Measurements from ENCODE around the gene TMEM238L. TPM values are rescaled to one million over a fixed set of nuclear protein-coding genes. Genes with fewer than 3 reads are reported as not detected.

The TMEM238L gene
- total RNA-seq, 4 donors from 2014 or later, result 16.3 to 45.3 (median 25.4) TPM

DNA sequence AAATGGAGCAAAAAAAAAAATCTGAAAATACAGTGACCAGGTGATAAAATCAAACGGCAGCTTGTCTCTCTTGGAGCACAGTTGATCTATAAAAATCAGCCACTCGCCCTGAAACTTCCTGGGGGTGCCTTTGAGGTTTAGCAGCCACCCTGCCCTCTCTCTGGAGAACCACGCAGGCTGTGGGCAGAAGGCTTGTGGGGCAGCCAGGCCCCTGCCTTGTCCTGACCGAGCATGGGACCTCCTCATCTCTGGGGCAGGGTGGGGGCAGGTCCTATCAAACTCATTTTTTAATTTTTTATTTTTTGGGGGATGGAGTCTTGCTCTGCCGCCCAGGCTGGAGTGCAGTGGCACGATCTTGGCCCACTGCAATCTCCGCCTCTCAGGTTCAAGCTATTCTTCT is 5.0 kb downstream of the TMEM238L start:
- H3K4me1 ChIP-seq, result peaks cover 0 to 17% (median 8%) of the 10 kb centered on the region in 4 donors
- peak in 2 of 3 donors; percentile 48 to 52 for DNase-seq
- peak overlapping the region in 1 of 4 donors; percentile 23 for H3K4me3 ChIP-seq
- peak overlapping the region in 3 of 4 donors; percentile 82 to 97 (median 94) for H3K27ac ChIP-seq
- TF ChIP-seq, protein P1, sequence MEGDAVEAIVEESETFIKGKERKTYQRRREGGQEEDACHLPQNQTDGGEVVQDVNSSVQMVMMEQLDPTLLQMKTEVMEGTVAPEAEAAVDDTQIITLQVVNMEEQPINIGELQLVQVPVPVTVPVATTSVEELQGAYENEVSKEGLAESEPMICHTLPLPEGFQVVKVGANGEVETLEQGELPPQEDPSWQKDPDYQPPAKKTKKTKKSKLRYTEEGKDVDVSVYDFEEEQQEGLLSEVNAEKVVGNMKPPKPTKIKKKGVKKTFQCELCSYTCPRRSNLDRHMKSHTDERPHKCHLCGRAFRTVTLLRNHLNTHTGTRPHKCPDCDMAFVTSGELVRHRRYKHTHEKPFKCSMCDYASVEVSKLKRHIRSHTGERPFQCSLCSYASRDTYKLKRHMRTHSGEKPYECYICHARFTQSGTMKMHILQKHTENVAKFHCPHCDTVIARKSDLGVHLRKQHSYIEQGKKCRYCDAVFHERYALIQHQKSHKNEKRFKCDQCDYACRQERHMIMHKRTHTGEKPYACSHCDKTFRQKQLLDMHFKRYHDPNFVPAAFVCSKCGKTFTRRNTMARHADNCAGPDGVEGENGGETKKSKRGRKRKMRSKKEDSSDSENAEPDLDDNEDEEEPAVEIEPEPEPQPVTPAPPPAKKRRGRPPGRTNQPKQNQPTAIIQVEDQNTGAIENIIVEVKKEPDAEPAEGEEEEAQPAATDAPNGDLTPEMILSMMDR (IDR thresholded peaks at IDR 0.05), result no peak
- no peak for TF ChIP-seq POLR2A (IDR thresholded peaks at IDR 0.05)
- no peaks in the 10 kb centered on the region for H3K9me3 ChIP-seq
- no peaks in the 10 kb centered on the region for H3K27me3 ChIP-seq
- peaks cover 0 to 13% (median 3%) of the 10 kb centered on the region in 3 donors for H3K36me3 ChIP-seq

DNA sequence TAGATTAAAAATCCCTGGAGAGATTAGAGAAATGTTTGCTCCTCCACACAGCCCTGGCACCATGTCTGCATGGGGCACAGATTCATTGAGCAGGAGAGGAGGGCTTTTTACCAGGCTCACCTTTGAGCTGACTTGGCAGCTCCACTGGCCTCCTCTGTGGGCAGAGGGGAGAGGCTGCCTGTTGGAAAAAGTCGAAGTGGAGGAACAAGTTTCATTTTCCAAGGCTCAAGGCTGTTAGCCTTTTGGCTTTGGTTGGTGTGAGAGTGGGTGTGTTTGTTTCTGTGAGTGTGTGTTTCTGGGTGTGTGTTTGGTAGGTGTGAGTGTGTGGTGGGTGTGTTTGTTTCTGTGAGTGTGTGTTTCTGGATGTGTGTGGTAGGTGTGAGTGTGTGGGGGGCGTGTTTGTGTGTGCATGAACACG is 5.6 kb downstream of the TMEM238L start:
- peak in 1 of 2 donors; percentile 4 for TF ChIP-seq POLR2A (IDR thresholded peaks at IDR 0.05)
- TF ChIP-seq, protein P1 (IDR thresholded peaks at IDR 0.05), result no peak
- Histone ChIP-seq H3K4me1 (peaks cover 0 to 17% (median 8%) of the 10 kb centered on the region in 4 donors), H3K27me3 (no peaks in the 10 kb centered on the region), H3K36me3 (peaks cover 0 to 13% (median 3%) of the 10 kb centered on the region in 3 donors), H3K9me3 (no peaks in the 10 kb centered on the region), H3K4me3 (peak overlapping the region in 2 of 4 donors; percentile 11 to 43), H3K27ac (peak overlapping the region in 3 of 4 donors; percentile 82 to 97 (median 94))
- peak in 2 of 3 donors; percentile 63 to 67 for DNase-seq

DNA sequence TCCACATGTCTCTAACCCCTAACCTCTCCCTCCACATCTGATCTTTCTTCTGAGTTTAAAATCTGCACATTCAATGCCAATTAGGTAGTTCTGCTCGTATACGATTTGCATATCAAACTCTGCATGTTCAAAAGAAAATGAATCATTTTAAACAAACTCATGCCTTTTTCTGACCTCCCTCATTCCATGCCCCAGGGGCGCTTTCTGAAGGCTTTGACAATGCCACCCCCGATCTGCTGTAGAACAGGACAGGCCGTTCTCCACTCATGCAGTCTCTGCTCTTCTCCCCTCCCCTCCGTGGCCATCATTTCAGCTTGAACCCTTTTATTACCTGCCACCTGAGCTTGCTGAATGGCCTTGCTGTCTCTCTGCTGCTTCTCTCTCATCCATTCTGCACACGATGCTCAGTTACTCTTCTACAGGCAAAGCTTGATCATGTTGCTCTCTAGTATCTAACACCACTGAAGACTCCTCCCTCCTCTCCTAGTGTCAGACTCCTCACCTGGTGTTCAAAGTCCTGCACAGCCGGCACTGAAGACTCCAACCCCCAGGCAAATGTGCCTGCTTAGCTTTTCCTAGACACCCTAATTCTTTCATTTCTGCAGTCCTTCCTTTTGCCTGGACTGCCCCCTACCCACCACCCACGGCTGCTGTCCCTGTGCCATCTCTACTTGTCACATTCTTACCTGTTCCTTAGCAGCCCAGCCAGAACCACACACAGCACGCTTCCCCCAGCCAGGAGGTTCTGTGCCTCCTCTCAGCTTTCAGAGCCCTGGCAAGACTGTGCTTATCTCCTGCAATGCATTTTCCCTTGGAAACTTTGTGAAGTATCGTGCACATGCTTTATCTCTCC is 6.2 kb downstream of the TMEM238L start:
- peaks cover 0 to 13% (median 3%) of the 10 kb centered on the region in 3 donors for H3K36me3 ChIP-seq
- no peaks in the 10 kb centered on the region for H3K27me3 ChIP-seq
- peaks cover 0 to 17% (median 8%) of the 10 kb centered on the region in 4 donors for H3K4me1 ChIP-seq
- DNase-seq, result peak in 2 of 3 donors; percentile 73 to 84
- peak overlapping the region in 3 of 4 donors; percentile 82 to 97 (median 94) for H3K27ac ChIP-seq
- H3K9me3 ChIP-seq, result no peaks in the 10 kb centered on the region
- peak overlapping the region in 2 of 4 donors; percentile 34 to 43 for H3K4me3 ChIP-seq
- peak; percentile 48 to 93 for TF ChIP-seq POLR2A (IDR thresholded peaks at IDR 0.05)
- TF ChIP-seq, protein P1 (IDR thresholded peaks at IDR 0.05), result peak in 1 of 6 experiments; percentile 10

DNA sequence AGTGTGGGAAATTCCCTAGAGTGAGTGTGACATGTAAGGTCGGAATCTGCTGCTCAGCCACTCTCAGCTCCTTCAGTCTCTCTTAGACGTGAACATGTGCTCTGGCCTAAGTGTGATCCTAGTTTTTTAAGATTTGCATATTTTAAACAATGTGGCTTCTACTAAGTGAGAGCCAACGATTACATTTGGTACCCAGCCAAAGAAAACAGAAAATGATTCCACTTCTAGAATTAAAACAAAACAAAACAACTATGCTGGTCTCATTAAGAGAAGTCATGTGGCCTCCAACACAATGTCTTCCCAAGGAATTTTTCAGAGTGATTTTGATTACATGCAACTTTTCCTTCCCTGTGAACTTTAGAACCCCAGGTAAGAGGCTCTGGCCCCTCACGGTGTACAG is 10.1 kb downstream of the TMEM238L start:
- Histone ChIP-seq H3K27ac (no peak overlapping the region), H3K4me3 (no peak overlapping the region), H3K27me3 (no peaks in the 10 kb centered on the region), H3K36me3 (peaks cover 0 to 13% (median 3%) of the 10 kb centered on the region in 3 donors), H3K9me3 (no peaks in the 10 kb centered on the region), H3K4me1 (peaks cover 0 to 24% (median 4%) of the 10 kb centered on the region in 4 donors)
- TF ChIP-seq, protein P1 (IDR thresholded peaks at IDR 0.05), result no peak
- no peak for TF ChIP-seq POLR2A (IDR thresholded peaks at IDR 0.05)
- DNase-seq, result peak in 1 of 3 donors; percentile 10

DNA sequence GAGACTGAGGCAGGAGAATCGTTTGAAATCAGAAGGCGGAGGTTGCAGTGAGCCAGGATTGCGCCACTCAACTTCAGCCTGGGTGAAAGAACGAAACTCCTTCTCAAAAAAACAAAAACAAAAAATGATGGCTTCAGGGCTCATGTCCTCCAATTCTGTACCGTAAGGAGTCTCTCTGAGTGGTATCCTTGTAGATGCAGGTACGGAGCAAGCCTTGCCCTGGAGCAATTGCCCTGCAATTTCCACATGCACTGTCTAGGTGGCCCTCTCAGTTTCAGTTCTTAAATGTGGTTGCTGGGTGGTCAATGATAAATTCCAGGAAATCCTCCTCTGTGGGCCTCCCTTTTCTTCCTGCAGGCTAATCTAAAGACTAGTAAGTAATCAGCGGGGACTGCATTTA is 10.6 kb downstream of the TMEM238L start:
- H3K36me3 ChIP-seq, result peaks cover 0 to 13% (median 3%) of the 10 kb centered on the region in 3 donors
- no peaks in the 10 kb centered on the region for H3K9me3 ChIP-seq
- peaks cover 0 to 18% (median 2%) of the 10 kb centered on the region in 4 donors for H3K4me1 ChIP-seq
- no peak overlapping the region for H3K4me3 ChIP-seq
- no peaks in the 10 kb centered on the region for H3K27me3 ChIP-seq
- DNase-seq, result peak in 1 of 3 donors; percentile 32
- TF ChIP-seq, protein P1 (IDR thresholded peaks at IDR 0.05), result no peak
- no peak for TF ChIP-seq POLR2A (IDR thresholded peaks at IDR 0.05)
- H3K27ac ChIP-seq, result no peak overlapping the region
